ENCODE data around the gene CLCN2. TPM values are rescaled to one million over a fixed set of nuclear protein-coding genes. Genes with fewer than 3 reads are reported as not detected.
A peak's percentile ranks its signal among the peaks of the same experiment; 100 is the strongest.

The CLCN2 gene
- total and polyA plus RNA-seq, 7 experiments from 2014 or later = 0.91 to 6.0 (median 3.8) TPM

DNA sequence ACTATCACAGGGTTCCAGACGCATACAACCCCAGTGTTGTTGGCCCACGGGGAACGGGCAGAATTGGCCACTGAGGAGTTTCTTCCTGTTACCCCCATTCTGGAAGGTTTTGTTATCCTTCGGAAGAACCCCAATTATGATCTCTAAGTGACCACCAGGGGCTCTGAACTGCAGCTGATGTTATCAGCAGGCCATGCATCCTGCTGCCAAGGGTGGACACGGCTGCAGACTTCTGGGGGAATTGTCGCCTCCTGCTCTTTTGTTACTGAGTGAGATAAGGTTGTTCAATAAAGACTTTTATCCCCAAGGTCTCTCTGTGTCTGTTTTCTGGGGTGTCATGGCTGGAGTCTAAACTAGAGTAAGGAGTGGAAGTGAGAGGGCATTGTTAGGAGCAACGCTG is 52.7 kb downstream of the CLCN2 start:
- Histone ChIP-seq H3K4me1 (ENCODE audit: control insufficient read depth in 2 of 2, insufficient read depth in 2 of 2, low read length in 2 of 2) (no peaks in the 10 kb centered on the region), H3K27me3 (ENCODE audit: control insufficient read depth in 2 of 2, insufficient read depth in 2 of 2, low read length in 2 of 2) (no peaks in the 10 kb centered on the region), H3K4me3 (ENCODE audit: low read length) (no peak overlapping the region), H3K9me3 (ENCODE audit: control insufficient read depth in 2 of 3, low read length in 3 of 3) (no peaks in the 10 kb centered on the region), H3K27ac (ENCODE audit: low read depth, low read length) (no peak overlapping the region), H3K36me3 (ENCODE audit: control insufficient read depth in 2 of 3, insufficient read depth in 3 of 3, low read length in 3 of 3) (peaks cover 22 to 51% (median 31%) of the 10 kb centered on the region in 3 experiments)
- Mint-ChIP-seq H3K4me3 (no peak overlapping the region), H3K27me3 (no peaks in the 10 kb centered on the region), H3K9me3 (no peaks in the 10 kb centered on the region), H3K4me1 (peaks cover 0 to 3% (median 0%) of the 10 kb centered on the region in 7 donors), H3K27ac (no peak overlapping the region), H3K36me3 (peaks cover 23 to 40% (median 27%) of the 10 kb centered on the region in 5 donors)
- POLR2A ChIA-PET = no interaction called here
- CTCF ChIA-PET = no interaction called here
- no peak for ATAC-seq
- intact Hi-C loops (cut with micrococcal nuclease) = no loop called here
- no peak for DNase-seq

DNA sequence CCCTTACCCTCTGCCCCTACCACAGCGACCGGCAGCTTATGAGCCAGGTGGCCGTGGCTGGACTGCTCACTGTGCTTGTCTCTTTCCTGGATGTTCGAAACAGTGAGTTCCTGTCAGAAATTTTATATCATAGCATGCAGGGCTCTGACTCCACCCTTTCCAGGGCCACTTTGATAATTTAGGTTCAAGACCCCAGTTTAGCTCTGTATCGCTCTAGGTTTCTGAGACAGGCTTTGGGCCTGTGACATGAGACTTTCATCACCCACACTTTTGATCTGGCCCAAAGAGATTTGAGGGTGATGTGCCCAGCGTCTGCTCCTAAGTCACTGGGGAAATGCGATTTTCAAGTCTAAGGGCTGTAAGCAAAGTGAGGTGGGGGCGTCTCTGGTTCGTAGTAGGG is 53.5 kb downstream of the CLCN2 start:
- no peaks in the 10 kb centered on the region for H3K4me1 ChIP-seq (ENCODE audit: control insufficient read depth in 2 of 2, insufficient read depth in 2 of 2, low read length in 2 of 2)
- H3K27me3 Mint-ChIP-seq = no peaks in the 10 kb centered on the region
- H3K27ac Mint-ChIP-seq = no peak overlapping the region
- peaks cover 0 to 4% (median 0%) of the 10 kb centered on the region in 7 donors for H3K4me1 Mint-ChIP-seq
- intact Hi-C loops (cut with micrococcal nuclease) = no loop called here
- H3K27ac ChIP-seq (ENCODE audit: low read depth, low read length) = no peak overlapping the region
- H3K4me3 ChIP-seq (ENCODE audit: low read length) = no peak overlapping the region
- CTCF ChIA-PET = no interaction called here
- no peaks in the 10 kb centered on the region for H3K9me3 Mint-ChIP-seq
- no peaks in the 10 kb centered on the region for H3K27me3 ChIP-seq (ENCODE audit: control insufficient read depth in 2 of 2, insufficient read depth in 2 of 2, low read length in 2 of 2)
- no peak for ATAC-seq
- peaks cover 24 to 46% (median 29%) of the 10 kb centered on the region in 5 donors for H3K36me3 Mint-ChIP-seq
- DNase-seq = no peak
- no peaks in the 10 kb centered on the region for H3K9me3 ChIP-seq (ENCODE audit: control insufficient read depth in 2 of 3, low read length in 3 of 3)
- peaks cover 30 to 60% (median 39%) of the 10 kb centered on the region in 3 experiments for H3K36me3 ChIP-seq (ENCODE audit: control insufficient read depth in 2 of 3, insufficient read depth in 3 of 3, low read length in 3 of 3)
- POLR2A ChIA-PET = no interaction called here
- H3K4me3 Mint-ChIP-seq = no peak overlapping the region

DNA sequence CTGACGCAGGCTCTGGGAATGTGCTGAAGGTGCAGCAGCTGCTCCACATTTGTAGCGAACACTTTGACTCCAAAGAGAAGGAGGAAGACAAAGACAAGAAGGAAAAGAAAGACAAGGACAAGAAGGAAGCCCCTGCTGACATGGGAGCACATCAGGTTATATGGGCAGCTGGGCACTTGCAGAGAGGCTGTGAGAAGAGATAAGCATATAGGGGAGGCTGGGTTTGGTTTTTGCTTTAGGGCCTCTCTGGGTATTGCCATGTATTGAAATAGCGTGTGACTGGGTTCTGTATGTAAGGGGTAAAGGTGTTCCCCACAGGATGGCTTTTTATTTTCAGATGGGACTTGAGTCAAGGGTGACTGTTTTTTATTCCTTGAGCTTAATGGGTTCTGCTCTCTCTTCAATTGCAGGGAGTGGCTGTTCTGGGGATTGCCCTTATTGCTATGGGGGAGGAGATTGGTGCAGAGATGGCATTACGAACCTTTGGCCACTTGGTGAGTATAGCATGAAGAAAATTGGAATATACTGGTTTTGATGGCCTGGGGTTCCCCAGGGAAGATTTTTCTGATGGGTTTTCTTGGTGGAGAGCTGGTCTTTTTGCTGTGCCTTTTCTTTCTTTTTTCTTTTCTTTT is 54.9 kb downstream of the CLCN2 start:
- H3K4me3 Mint-ChIP-seq = no peak overlapping the region
- ChIA-PET POLR2A (no interaction called here), CTCF (interaction anchor here (0.7 kb wide), 1 partner anchor 719 kb away, joined by 3 read pairs; no protein-coding TSS in a partner anchor)
- Histone ChIP-seq H3K27ac (ENCODE audit: low read depth, low read length) (no peak overlapping the region), H3K27me3 (ENCODE audit: control insufficient read depth in 2 of 2, insufficient read depth in 2 of 2, low read length in 2 of 2) (no peaks in the 10 kb centered on the region), H3K4me1 (ENCODE audit: control insufficient read depth in 2 of 2, insufficient read depth in 2 of 2, low read length in 2 of 2) (no peaks in the 10 kb centered on the region), H3K36me3 (ENCODE audit: control insufficient read depth in 2 of 3, insufficient read depth in 3 of 3, low read length in 3 of 3) (peaks cover 42 to 73% (median 51%) of the 10 kb centered on the region in 3 experiments), H3K4me3 (ENCODE audit: low read length) (no peak overlapping the region), H3K9me3 (ENCODE audit: control insufficient read depth in 2 of 3, low read length in 3 of 3) (no peaks in the 10 kb centered on the region)
- peaks cover 24 to 56% (median 42%) of the 10 kb centered on the region in 5 donors for H3K36me3 Mint-ChIP-seq
- no peaks in the 10 kb centered on the region for H3K27me3 Mint-ChIP-seq
- DNase-seq (no peak), ATAC-seq (no peak)
- H3K27ac Mint-ChIP-seq = peak overlapping the region in 2 of 9 donors; percentile 43 to 59
- no peaks in the 10 kb centered on the region for H3K9me3 Mint-ChIP-seq
- intact Hi-C loops (cut with micrococcal nuclease) = no loop called here
- H3K4me1 Mint-ChIP-seq = peaks cover 0 to 12% (median 8%) of the 10 kb centered on the region in 7 donors

DNA sequence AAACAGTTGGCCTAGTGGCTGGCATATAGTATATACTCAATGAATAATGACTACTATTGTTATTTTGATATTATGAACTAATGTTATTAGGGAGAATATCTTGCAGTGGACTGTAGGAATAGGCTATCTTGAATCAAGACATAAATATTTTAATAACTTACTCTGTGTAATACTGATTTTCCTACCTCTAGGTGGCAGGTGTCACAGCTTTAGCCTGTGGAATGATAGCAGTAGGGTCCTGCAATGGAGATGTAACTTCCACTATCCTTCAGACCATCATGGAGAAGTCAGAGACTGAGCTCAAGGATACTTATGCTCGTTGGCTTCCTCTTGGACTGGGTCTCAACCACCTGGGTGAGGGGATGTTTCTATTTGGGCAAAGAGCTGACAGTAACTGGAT is 55.8 kb downstream of the CLCN2 start:
- Histone ChIP-seq H3K9me3 (ENCODE audit: control insufficient read depth in 2 of 3, low read length in 3 of 3) (no peaks in the 10 kb centered on the region), H3K36me3 (ENCODE audit: control insufficient read depth in 2 of 3, insufficient read depth in 3 of 3, low read length in 3 of 3) (peaks cover 47 to 77% (median 51%) of the 10 kb centered on the region in 3 experiments), H3K4me3 (ENCODE audit: low read length) (no peak overlapping the region), H3K27me3 (ENCODE audit: control insufficient read depth in 2 of 2, insufficient read depth in 2 of 2, low read length in 2 of 2) (no peaks in the 10 kb centered on the region), H3K27ac (ENCODE audit: low read depth, low read length) (no peak overlapping the region), H3K4me1 (ENCODE audit: control insufficient read depth in 2 of 2, insufficient read depth in 2 of 2, low read length in 2 of 2) (peaks cover 0 to 3% of the 10 kb centered on the region in 2 donors)
- peak; percentile 47 for ATAC-seq
- ChIA-PET CTCF (interaction anchor here (0.7 kb wide), 1 partner anchor 195 kb away, joined by 5 read pairs; no protein-coding TSS in a partner anchor), POLR2A (no interaction called here)
- H3K4me3 Mint-ChIP-seq = no peak overlapping the region
- intact Hi-C loops (cut with micrococcal nuclease) = no loop called here
- peaks cover 24 to 58% (median 44%) of the 10 kb centered on the region in 5 donors for H3K36me3 Mint-ChIP-seq
- DNase-seq = no peak
- no peaks in the 10 kb centered on the region for H3K9me3 Mint-ChIP-seq
- peaks cover 2 to 17% (median 12%) of the 10 kb centered on the region in 7 donors for H3K4me1 Mint-ChIP-seq
- H3K27ac Mint-ChIP-seq = peak overlapping the region in 1 of 9 donors; percentile 48
- no peaks in the 10 kb centered on the region for H3K27me3 Mint-ChIP-seq

DNA sequence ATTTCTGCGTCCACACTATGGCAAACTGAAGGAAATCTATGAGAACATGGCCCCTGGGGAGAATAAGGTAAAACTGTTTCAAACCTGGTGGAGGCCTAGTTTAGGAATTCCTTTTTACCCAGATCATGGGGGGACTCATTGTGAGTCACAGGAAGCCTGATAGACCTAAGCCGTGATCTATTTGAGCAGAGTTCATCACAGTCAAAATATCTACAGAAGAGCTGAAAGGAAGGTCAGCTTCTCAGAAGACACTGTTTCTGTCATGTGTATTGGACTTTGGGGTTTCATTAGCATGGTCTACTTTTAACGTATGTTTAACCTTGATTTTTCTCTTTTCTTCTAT is 61.1 kb downstream of the CLCN2 start:
- Histone ChIP-seq H3K9me3 (ENCODE audit: control insufficient read depth in 2 of 3, low read length in 3 of 3) (no peaks in the 10 kb centered on the region), H3K4me1 (ENCODE audit: control insufficient read depth in 2 of 2, insufficient read depth in 2 of 2, low read length in 2 of 2) (peaks cover 12 to 15% of the 10 kb centered on the region in 2 donors), H3K4me3 (ENCODE audit: low read length) (peak overlapping the region; percentile 63), H3K27me3 (ENCODE audit: control insufficient read depth in 2 of 2, insufficient read depth in 2 of 2, low read length in 2 of 2) (no peaks in the 10 kb centered on the region), H3K36me3 (ENCODE audit: control insufficient read depth in 2 of 3, insufficient read depth in 3 of 3, low read length in 3 of 3) (peaks cover 32 to 41% (median 39%) of the 10 kb centered on the region in 3 experiments), H3K27ac (ENCODE audit: low read depth, low read length) (no peak overlapping the region)
- intact Hi-C loops (cut with micrococcal nuclease) = no loop called here
- Mint-ChIP-seq H3K4me3 (peak overlapping the region; percentile 89 to 97 (median 94)), H3K36me3 (peaks cover 4 to 37% (median 21%) of the 10 kb centered on the region in 5 donors), H3K9me3 (no peaks in the 10 kb centered on the region), H3K27ac (peak overlapping the region in 6 of 9 donors; percentile 60 to 92 (median 90)), H3K4me1 (peaks cover 15 to 37% (median 28%) of the 10 kb centered on the region in 7 donors), H3K27me3 (peaks cover 0 to 4% (median 0%) of the 10 kb centered on the region in 5 donors)
- DNase-seq (no peak), ATAC-seq (no peak)
- CTCF ChIA-PET = interaction anchor here (1.0 kb wide), 1 partner anchor 291 kb away, joined by 3 read pairs; no protein-coding TSS in a partner anchor
- POLR2A ChIA-PET = interaction anchor here (0.6 to 2.8 kb wide), 3 partner anchors 9 to 51 kb away, joined by 3 to 7 read pairs (median 4); partner anchors contain the start of gene EEF1AKMT4

DNA sequence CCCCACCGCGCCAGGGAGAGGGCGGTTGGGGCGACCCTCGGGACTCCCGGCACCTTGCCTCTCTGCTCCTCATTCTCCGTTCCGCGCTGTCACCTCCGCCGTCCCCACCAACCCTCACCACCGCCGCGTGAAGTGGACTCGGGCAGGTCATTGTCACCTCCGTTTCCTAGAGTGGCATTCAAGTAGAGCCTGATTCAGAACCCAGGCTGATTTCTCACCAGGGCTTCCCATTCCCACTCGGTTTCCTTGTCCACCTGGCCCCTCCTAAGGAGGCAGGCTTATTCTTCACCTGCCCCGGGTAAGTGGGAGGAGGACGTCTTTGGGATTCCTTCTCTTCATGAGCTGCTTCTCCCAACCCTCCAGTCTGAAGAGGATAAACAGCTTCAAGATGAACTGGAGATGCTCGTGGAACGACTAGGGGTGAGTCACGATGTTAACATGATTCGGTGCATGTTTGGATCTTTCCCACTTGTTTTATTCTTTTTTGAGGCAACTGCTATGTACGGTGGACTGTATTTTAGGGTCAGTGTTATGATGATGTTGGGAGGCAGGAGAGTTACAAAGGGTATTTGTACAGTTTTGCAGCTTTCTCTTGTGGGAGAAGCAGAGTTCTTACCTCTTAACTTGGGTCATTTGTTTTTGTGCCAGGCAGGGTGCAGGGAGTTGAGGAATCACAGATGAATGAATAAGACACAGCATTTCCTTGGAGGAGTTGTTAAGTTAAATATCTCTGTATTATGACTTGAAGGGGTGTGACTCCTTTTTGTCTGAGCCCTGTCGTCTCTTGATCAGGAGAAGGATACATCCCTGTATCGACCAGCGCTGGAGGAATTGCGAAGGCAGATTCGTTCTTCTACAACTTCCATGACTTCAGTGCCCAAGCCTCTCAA is 61.7 kb downstream of the CLCN2 start:
- Histone ChIP-seq H3K4me1 (ENCODE audit: control insufficient read depth in 2 of 2, insufficient read depth in 2 of 2, low read length in 2 of 2) (peaks cover 12 to 15% of the 10 kb centered on the region in 2 donors), H3K9me3 (ENCODE audit: control insufficient read depth in 2 of 3, low read length in 3 of 3) (no peaks in the 10 kb centered on the region), H3K27ac (ENCODE audit: low read depth, low read length) (peak overlapping the region; percentile 80), H3K36me3 (ENCODE audit: control insufficient read depth in 2 of 3, insufficient read depth in 3 of 3, low read length in 3 of 3) (peaks cover 29 to 35% (median 35%) of the 10 kb centered on the region in 3 experiments), H3K27me3 (ENCODE audit: control insufficient read depth in 2 of 2, insufficient read depth in 2 of 2, low read length in 2 of 2) (no peaks in the 10 kb centered on the region), H3K4me3 (ENCODE audit: low read length) (peak overlapping the region; percentile 63)
- peak overlapping the region; percentile 89 to 97 (median 94) for H3K4me3 Mint-ChIP-seq
- H3K27ac Mint-ChIP-seq = peak overlapping the region; percentile 78 to 93 (median 89)
- H3K4me1 Mint-ChIP-seq = peaks cover 15 to 37% (median 28%) of the 10 kb centered on the region in 7 donors
- no peaks in the 10 kb centered on the region for H3K9me3 Mint-ChIP-seq
- POLR2A ChIA-PET = interaction anchor here (0.6 to 2.8 kb wide), 6 partner anchors 12 to 405 kb away, joined by 3 to 7 read pairs (median 3); partner anchors contain the start of genes EEF1AKMT4 and EIF2B5
- peaks cover 0 to 7% (median 0%) of the 10 kb centered on the region in 5 donors for H3K27me3 Mint-ChIP-seq
- DNase-seq (no peak), ATAC-seq (no peak)
- CTCF ChIA-PET = interaction anchor here (0.7 kb wide), 1 partner anchor 41 kb away, joined by 3 read pairs; no protein-coding TSS in a partner anchor
- intact Hi-C loops (cut with micrococcal nuclease) = loop anchor here (1.0 to 5.0 kb wide), 20 partner anchors 15 to 1288 kb away; partner anchors contain the start of genes AP2M1 (in 2 of the 2), EEF1AKMT4 (in 2 of the 2), EIF2B5 (in 2 of the 2) and EIF4G1 (in 2 of the 2)
- H3K36me3 Mint-ChIP-seq = peaks cover 4 to 35% (median 21%) of the 10 kb centered on the region in 5 donors

Data from naive thymus-derived CD4-positive, alpha-beta T cell (primary cell).